Fibroblast of skin of right quadriceps (primary cell): ENCODE measurements around the gene FANK1.
"Not testable (repeated sequence)": the region's sequence is repeated elsewhere in the genome, so short reads cannot be mapped to it uniquely, and the experiment has no call there.

Experiments used
- DNase-seq: peaks from one replicate; pipeline ENCODE4 v3.0.0-alpha.2; 2013

The FANK1 gene, protein sequence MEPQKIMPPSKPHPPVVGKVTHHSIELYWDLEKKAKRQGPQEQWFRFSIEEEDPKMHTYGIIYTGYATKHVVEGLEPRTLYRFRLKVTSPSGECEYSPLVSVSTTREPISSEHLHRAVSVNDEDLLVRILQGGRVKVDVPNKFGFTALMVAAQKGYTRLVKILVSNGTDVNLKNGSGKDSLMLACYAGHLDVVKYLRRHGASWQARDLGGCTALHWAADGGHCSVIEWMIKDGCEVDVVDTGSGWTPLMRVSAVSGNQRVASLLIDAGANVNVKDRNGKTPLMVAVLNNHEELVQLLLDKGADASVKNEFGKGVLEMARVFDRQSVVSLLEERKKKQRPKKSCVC

DNA sequence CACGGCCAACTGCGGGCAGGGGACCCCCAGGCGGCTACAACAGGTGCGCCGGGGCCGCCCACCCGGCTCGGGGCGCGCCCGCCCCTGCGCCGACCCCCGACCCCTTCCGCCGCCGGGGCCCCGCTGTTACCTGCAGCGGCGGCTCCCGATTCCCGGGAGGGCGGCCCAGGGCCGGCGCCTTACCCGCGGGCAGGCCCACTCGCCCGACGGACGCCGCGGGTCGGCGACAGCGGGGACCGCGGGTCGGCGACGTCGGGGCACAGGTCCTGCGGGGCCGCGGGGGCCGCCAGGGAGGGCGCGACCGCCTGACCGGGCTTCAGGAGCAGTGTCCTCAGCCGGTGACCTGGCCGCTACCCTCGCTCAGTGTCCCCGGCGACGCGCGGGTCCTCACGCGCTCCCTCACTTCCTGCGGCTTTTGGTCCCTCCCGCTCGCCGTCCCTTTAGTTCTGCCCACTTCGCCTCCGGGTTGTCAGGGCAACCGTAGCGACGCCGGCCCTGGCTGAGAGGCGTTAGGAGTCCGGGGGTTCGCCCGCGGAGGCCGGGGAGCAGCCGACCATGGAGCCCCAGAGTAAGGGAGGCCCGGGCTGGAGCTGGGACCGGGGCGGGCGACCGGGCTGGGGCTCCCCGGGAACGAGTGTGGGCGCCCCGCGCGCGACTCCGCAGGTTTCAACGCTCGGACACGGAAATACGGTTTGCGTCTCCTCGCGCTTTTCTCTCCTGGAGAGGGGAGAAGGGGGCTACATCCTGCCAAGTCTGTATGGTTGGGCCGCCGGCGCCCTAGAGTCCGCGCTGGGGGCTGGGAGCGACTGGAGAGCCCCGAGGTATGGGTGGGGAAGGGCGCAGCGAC, at the start of gene FANK1:
Gene FANK1 (plus strand): TSS at position 477 of the 847 bp plus-strand sequence. CDS start 79 bp downstream, at position 556.
- DNase-seq, result peak; percentile 89

DNA sequence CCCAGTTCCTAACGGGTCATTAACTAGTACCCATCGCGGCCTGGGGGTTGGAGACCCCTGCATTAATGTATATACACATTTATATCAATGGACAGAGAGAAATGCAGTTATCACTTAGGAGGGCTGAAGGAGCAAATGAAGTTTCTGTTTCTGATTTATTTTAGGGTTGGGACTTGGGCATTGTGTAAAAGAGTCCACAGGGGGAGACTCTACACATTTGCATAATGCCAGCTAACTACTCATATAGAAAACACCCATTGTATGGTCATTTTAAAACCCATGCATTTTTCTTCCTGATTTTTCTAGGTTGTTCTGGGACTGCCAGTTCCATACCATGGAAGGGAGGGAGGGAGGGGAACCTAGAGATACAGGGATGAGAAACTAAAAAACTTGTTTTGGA, 49.5 kb upstream of the FANK1 start:
- no peak for DNase-seq

DNA sequence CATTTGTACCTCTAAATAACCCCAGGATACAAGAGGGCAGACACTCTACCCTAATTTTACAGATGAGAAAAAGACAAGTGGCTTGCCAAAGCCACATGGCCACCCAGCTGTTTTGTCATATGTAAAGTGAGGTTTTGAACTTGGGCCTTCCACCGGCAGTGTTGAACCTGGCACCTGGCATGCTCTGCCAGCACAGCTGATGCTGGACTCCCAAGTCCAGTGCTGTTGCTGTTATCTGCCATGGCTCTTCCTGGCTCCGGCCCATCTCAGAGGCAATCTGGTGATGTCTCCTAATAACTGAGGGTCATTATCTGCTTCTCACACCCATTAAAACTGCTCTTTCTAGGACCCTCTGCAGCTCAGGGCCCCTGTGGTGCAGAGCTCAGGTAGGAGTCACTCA, 48.0 kb upstream of the FANK1 start:
- DNase-seq, result no peak

DNA sequence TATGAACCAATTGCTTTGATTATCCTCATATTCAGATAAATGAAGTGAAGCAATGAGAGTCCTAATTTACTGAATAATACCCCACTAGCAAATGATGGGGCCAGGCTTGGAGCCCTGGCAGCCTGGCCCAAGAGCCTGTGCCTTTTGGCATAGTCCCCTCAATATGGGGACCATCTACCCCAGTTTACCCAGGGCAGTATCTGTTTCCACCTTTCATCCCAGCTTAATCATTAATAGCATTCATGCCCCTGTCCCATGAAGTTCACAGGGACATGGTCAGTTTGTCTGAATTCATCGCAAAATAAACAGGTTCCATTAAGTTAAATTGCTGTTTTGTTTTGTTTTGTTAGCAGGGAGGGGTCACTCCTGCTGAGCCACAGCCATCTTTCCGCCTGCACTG, 47.5 kb upstream of the FANK1 start:
- no peak for DNase-seq

DNA sequence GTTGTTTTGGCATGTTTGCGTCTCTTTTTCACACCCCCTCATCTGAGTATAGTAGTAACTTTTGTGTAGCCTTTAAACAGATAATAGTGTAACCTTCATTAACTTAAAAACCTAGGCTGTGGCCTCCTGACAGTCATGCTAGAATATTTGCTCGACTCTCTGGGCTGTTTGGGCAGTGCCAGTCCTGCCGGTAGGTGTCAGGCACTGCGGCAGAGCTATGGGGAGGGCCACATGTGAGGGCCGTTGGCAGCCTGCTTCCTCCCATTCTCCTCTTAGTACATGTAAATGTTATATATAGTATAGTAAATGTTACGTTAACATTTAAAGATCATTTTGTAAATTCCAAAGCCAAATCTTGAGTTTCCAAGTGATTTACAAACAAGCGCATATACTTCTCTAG, 46.9 kb upstream of the FANK1 start:
- no peak for DNase-seq

DNA sequence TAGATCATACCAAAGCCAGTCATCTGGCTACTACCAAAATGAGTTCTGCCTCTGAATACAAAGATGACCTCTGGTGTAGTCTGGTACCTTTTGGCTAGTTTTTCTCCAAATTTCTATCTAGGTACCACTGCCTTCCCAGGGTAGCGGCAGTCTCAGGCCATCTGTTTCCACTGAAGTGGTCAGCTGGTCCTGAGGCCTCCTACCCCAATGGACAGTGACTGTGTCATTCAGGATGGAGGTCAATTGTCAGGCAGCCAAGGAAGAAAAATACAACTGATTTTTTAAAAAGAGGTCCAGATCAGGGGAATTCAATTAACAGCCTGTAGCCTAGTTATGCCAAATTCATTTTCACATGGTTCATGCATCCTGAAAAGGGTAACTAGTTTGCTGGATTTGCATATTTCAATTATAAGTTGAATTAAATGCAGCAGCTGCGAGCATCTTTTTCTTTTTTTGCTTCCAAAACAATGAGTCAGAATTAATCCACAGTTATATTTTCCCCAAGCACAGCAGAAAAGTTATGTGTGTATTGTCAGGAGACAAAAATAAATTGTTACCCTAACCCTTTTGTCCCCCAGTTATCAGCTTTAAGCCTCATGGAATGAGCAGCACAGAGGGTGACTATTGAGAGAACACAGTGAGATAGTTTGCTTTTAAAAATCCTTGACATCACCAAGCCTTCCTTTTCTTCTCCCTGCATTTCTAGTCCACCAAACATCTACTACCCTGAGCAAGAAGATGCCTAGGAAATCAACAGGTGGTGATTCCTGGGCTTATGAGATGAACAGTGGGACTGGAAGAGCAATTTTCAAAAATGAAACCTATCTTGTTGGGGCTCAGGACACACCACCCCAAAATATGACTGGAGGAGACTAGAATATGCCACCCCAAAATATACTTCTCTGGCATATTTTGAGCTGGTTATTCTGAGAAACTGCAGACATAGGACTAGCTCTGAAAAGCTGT, 45.3 kb upstream of the FANK1 start:
- no peak for DNase-seq

DNA sequence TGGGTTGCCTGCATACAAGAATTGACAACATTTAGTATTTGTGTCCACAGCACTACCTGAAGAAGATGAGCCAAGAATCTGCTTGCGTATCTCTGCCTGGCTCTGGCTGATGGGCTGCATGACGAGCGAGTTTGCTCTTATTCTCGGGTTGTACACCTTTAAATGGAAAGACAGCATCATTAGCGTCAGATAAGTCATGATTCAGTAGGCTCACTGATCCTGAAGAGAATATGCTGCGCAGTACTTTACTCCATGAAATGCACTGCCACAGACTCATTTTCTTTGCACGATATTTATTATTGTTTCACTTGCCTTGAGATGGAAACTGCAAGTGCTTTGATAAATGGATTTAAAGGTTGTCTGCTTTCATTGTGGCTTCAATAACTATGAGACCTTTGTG, 43.9 kb upstream of the FANK1 start:
- DNase-seq, result no peak

DNA sequence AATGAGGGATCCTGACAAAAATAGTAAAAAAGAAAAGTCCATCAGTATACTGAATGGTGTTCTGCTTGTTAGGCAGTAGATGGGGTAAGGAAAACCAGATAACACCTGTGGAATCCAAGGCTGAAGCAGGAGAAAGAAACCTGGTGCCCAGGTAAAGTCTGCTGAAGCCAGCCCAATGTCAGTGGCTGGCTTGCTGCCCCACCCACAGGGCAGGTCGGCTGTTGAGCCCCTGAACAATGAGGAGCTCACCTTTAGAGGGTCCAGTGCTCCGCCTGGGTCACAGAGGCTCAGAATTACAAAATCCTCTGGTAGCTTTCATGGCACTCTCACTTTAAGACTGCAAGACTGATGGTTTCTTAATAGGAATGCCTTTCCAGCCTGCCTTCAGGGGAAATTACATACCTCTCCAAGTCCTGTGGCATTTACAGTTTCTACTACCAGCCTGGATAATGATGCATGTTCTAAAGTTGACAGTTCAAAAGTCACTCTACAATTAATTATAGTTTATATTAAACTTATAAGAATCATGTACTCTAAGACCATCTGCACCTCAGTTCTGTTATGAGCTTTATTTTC, 39.1 kb upstream of the FANK1 start:
- DNase-seq, result no peak

DNA sequence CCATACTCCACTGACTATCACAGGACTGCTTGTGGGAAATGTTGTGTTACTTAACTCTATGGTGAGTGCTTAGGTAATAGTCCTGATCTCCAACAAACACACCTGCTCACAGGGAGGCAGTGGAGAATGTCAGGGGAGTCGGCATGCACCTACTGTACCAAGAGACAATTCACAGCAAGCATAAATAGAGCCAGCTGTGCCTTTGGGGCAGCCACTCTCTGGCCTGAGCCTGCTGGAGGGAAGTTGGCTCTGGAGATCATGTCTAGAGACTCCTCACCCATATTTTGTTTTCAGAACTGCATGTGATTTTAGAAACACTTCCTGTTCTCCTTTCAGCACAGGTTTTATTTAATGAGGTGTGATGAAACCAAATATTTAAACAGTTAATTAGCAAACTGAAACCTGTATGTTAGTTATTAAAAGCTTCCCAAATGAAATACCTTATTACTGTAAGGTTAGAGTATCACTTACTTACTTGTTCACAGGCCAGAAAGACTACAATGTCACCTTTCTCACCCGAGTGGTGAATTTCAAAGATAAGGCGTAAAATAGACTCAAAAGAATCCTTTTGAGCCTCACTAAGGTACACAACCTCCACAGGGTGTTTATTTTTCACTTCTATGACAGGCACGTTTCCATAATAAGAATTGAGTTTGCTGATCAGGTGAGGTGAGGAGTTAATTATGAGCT, 37.1 kb upstream of the FANK1 start:
- no peak for DNase-seq

DNA sequence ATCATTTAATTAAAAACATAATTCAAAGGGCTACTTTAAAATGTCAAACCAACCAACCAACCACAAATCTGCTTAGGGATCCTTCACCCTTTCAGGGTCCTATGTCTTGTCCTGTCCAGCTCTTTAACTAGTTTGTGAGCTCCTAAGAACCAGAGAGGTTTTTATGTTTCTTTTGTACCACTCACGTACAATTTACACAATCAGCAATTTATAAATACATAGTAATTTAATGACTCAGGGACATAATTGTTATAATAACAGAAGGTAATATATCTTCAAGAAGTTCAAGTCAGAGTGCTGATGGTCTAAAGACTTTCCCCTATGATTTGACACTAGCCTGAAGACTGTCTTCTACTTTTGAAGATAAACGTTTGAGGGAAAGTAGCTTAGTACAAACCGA, 31.2 kb upstream of the FANK1 start:
- DNase-seq, result no peak

DNA sequence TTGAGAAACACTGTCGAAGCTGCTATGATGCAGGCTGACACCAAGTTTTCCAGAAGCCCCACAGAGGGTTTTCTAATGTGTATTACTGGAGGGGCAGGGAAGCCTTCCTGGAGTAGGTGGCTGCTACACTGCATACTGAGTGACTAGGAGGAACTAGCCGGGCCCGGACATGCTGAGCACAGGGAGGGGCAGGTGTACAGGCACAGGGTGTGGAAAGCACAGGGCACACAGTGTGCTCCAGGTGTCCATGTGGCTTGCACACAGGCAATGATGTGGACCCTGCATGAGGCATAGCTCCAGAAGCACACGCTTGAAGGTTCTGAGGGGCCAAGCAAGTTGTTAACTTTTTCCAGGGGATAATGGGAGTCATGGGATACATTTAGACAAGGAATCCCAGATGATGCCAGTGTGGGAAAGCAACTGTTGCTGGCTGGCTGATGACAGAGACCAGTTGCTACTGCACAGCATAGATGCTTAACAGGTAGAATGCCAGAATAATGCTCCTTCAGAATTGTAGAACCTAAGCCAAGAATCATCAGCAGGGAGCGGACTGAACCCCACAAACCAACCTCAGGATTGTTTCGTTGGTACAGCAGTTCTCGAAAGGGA, 29.8 kb upstream of the FANK1 start:
- no peak for DNase-seq

DNA sequence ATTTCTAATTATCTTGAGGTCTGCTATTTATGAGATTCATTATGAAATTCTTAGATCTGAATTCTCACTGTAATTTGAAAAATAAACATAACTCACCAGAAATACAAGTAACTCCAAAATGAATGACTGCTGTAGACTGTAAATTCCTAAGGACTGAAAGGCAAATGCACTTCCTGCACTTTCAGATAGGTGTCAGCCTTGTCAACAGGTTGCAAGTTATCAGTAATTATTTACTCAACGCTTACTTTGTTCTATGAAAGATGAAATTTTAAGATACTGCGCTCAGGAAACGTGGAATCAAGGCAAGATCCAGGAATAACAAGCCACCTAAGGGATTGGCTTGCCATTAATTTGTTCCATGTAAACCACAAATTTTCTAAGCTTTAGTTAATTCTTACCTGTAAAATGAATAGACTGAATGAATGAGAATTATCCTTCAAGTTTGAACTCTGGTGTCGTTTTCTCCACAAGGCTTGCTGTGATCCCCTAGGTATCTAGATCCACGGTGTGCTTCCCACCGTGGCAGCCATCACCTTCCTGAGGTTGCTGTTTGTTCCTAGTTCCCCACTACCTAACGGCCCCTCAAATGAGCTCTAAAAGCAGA, 27.9 kb upstream of the FANK1 start:
- peak; percentile 42 for DNase-seq

DNA sequence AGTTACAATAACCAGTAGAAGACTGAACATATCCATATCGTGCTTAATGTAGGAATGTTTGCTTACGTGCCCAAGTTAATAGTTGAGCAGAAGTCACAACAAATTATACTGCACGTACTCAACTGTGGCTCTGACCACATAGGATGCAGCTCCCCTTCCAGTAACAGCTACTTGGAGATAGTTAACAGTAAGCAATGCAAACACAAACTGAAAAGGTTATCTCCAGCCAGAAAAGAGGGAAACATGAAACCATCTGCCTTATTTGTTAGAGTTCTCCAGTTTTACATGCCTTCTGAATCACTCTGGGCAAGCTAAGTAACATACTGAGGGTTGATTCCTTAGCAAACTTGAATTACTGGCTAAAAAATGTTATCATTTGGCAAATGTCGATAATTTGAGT, 25.0 kb upstream of the FANK1 start:
- no peak for DNase-seq

DNA sequence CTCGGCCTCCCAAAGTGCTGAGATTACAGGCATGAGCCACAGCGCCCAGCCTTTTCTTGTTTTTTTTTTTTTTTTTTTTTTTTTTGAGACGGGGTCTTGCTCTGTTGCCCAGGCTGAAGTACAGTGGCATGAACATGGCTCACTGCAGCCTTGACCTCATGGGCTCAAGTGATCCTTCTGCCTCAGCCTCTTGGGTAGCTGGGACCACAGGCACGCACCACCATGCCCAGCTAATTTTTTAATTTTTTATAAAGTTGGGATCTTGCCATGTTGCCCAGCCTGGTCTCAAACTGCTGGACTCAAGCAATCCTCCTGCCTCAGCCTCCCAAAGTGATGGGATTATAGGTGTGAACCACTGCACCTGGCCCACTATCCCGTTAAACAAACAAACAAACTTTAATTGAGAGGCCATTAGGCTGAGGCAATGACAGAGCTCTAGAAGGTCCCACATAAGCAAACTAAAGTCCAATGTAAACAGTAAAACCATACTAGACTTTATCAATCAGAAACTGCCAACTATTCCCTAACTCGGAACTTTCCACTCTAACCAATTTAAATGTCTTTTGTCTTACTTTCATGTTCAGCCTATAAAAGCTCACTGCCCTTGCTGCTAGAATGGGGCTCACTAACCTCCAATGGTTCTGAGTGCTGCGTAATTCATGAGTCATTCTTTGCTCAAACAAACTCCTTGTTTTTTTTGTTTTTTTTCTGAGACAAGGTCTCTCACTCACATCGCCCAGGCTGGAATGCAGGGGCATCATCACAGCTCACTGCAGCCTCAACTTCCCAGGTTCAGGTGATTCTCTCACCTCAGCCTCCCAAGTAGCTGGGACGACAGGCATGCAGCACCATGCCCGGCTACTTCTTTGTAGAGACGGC, 17.2 kb upstream of the FANK1 start:
- peak; percentile 79 for DNase-seq

DNA sequence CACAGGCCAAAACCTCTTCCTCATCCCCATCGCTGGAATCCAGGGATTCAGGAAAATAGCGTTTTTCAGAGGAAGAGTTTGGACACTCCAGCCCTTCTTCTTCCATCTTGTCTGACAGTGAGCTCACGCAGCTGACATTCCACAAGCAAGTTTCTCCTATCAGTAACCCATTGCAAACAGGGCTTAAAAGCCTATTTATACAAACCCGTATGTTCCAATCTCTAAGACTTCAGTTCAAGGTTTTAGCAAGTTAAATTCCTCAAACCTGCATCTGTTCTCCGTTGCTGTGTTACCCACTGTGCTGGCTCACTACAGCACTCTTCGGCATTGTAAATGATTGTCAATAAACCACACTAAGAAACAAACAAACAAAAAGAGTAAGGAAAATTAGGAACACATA, 15.6 kb upstream of the FANK1 start:
- no peak for DNase-seq

DNA sequence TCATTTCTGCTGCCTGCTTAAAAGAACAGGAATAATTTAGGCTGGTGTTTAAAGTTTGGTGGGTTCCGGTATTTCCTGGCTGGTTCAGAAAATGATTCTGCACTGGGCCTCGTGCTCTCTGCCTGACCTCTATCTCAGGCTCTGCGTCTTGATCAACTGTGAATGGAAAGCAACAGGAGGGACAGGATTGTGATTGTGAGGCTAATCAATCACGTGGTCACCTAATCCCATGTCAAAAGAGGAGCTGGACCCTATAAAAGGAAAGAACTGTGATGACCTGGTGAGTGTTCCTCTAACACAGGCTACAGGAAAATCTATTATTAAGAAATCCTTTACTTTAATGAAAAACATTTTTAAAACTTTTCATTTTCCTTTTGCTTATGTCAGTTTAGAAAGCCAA, 15.2 kb upstream of the FANK1 start, which contains the start of gene DHX32:
Gene DHX32 (minus strand): TSS at position 101 of the 400 bp plus-strand sequence. CDS start 468 bp downstream, outside the sequence.
- DNase-seq, result no peak

DNA sequence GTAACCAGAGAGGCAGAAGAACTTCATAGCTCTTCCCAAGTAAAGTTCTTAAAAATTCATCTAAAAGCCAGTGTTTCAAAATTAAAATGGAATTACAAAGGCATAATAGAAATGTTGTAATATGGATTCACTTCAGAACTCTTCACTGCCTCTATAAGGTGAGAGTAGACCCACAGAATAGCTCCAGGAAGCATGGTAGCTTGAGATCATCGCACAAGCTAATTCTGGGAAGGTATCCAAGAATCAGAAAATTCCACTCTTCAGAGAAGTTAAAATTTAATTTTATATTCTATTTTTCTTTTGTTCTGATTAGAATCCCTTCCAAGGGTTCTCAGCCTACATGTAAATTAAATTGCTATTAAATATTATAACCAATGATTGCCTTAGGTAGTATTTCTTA, 13.8 kb upstream of the FANK1 start:
- DNase-seq, result no peak

DNA sequence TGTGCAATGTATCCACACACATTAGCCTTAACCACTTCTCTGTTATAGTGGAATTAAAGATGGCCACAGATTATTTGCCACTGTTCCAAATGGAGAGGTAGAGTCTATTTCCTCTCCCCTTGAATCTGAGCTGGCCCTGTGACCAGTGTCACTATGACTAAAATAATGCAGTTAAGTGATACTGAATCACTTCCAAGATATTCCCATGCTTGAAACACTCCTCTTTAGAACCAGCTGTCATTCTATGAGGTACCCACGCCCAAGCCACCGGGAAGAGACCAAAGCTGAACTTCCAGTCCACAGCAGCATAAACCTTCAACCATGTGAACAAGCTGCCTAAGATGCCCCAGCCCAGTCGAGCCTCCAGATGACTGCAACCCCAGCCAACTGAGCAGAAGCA, 13.2 kb upstream of the FANK1 start:
- DNase-seq, result no peak

DNA sequence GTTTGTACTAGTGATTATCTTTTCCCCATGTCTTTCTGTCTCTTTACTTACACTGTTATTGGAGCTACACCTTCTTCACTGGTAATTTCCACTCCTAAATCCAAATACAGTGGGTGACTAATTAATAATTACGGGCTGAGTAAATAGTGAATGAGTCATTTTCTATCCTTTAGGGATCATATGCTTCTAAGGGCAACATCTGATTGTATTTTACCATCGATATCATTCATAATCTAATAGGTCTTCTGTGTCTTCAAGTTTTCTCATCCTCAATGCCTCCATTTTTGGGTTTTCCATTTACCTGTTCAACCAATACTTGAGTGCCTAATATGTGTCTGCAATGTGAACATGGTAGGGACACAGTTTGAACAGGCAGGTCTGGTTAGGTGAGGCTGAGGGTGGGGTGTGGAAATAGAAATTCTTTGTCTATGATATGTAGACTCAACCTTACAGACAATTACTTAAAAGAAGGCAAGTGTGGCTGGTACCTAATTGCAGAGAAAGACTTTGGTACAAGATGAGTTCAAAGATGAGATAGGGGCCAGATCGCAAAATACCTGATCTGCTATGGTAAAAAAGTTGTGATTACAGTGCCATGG, 9.4 kb upstream of the FANK1 start:
- no peak for DNase-seq

DNA sequence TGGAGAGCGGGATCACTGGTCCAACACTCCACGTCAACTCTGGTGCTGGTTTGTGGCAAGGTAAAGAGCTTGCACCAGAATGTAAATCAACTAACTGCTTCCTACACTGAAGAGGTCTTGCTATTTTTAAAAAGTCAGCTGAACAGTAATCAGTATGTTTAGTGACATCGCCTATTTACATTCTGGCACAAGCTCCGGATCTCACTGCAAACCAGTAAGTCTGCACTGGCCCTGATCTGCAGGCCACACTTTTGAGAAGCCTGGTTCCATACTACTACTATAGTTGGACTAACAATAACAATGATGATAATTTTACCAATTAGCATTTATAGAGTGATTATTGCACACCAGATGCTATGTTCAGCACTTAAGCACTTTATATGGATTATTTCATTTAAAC, 6.9 kb upstream of the FANK1 start:
- DNase-seq, result not testable (repeated sequence)
